Measurements from ENCODE around the gene DCBLD2.

DCBLD2 gene

DNA sequence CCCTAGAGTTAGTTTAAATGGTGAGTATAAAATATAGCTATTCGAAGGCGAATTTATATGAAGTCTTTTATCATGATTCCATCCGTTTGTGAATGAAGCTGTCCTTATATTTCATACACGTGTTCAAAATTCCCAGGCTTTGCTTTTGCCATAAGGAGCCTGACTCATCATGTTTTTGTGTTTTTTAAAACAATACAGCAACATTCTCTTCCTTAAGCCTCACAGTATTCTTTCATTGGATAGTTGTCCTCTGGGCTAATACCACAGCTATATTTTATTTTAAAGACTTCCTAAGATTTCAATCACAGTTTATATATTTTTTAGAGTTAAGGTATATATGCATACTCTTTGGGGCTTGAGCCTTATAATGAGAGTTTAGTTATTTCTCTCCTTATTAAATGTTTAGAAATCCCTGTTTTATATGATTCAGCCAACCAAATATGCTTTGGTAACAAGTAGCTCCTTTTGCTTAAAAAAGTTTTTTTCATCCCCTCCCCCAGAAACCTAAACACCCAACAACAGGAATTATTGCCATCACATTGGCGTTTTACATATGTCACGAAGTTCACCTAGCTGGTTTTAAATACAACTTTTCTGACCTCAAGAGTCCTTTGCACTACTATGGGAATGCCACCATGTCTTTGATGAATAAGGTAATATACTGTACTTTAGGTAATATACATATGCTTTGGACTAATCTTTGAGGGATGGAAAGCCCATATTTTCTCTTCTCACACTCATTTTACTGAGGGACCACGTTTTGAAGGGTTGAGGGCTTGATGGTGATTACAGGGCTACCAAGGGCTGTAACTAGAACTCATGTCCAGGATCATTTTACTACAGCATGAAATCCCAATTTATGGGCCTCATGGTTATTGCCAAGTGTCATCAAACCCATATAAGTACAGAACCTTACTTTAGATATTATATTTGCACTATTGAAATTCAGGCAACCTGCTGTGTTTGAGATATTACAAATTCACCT, 109.9 kb downstream of the DCBLD2 start:
- DNase-seq = no peak

DNA sequence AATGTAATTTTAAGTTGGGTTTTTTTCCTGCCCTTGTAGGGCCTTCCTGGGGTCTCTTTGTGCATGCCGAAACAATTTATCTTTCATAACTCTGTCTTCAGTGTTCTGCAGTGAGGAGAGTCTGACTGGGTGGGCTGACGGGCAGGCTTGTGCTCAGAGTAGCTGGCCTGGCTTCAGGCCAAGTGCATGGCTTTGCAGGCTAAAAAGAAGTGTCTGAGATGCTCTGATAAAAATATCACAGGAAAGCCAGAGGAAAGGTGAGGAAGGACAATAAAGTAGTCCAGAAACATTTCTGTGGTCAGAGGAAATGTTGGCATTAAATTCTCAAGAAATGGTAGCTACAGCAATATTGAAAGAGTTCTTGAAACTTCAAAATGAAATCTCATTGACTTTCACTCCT, 112.8 kb downstream of the DCBLD2 start:
- no peak for DNase-seq

DNA sequence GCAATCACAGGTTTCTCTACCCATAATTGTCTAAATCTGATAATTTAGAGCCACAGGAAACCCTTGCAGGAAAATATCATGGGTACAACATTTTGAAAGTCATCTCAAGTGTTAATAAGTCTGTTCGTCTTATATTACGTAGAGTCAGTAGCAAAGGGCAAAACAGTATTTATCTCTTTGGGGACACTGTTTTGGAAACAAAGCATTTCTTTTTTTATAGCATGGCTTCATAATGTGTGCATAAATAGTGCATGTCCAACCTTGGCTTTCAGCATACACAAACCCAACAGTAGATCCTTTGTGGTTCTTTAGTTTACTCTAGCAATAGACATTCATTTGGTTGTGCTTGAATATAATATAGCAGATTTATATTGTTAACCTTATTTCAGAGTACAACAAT, 114.3 kb downstream of the DCBLD2 start:
- DNase-seq = no peak

DNA sequence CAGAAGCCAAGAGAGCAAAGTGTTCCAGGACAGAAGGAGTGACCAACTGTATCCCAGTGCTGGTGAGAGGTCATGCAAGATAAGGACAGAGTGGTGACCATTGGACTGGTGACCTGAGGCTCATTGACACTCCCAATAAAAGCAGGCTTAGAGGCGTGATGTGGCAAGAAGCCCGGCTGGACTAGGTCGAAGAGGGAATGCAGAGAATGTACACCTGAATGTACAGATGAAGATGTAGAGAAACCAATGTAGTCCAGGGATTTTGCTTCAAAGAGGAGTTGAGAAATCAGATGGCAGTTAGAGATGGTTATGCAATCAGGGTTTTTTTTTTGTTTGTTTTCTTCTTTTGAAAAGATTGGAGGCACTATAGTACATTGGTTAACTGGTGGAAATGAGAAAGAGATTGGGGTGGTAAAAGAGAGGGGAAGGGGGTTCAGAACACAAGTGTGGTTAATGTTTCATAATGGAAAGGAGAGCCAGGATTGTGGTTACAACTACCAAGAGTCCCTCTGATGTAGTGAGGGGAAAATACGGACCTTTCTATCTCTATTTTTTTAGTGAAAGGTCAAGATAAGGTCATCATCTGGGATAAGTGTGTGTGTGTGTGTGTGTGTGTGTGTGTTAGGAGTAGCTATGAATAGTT, 115.0 kb downstream of the DCBLD2 start:
- no peak for DNase-seq

DNA sequence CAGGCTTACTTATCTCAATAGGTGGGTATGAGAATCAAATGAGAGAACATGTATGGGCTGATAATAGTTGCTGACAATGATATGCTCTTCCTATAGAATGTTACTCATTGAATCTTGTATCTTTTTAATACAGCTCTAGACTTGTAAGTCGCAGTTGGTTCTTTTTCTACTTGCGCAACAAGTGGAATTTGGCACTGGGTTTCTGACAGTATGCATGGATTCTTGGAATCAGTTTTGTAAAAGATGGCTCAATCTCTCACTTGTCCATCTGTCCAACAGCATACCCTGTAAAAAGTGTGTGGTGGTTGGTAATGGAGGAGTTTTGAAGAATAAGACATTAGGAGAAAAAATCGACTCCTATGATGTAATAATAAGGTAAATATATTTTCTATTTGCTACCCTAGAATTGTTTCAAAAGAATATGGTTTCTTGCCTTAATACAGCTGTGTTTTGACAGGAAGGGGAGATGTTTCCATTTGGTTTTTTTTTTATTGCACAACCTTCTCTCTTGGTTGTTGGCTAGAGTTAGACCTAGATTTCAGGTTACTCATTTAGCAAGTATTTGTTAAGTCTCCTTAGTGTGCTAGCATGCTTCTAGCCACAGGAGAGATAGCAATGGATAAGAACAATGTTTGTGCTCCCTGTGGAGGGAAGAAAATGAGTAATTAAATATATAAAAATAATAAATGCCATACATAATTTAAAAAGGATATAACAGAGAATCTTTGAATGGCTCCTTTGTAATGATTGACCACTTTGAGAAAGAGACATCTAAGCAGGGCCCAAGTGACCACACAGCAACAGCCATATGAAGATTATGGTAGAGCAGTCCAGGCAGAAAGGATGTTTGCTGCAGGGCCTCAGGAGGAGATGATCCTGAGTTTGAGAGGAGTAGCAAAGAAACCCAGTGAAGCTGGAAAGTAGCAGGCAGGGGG, 116.6 kb downstream of the DCBLD2 start:
- no peak for DNase-seq

DNA sequence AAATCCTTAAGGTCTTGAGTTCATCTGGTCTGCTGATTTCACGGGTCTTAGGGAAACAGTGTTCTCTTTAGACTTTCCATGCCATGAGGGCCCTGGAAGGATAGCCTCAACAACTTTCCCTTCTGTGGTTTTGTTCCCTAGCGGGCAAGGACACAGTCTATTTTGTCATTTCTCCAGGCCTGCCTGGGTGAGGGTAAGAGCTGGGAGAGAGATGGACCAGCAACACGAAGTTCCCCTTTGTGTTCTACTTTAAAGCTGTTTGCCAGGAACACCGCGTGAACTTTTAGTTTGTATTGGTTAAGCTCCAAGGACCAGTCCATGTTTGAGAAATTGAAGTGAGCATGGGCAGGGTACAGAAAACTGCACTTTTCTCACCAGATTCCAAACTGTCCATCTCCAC, 117.5 kb downstream of the DCBLD2 start:
- no peak for DNase-seq

DNA sequence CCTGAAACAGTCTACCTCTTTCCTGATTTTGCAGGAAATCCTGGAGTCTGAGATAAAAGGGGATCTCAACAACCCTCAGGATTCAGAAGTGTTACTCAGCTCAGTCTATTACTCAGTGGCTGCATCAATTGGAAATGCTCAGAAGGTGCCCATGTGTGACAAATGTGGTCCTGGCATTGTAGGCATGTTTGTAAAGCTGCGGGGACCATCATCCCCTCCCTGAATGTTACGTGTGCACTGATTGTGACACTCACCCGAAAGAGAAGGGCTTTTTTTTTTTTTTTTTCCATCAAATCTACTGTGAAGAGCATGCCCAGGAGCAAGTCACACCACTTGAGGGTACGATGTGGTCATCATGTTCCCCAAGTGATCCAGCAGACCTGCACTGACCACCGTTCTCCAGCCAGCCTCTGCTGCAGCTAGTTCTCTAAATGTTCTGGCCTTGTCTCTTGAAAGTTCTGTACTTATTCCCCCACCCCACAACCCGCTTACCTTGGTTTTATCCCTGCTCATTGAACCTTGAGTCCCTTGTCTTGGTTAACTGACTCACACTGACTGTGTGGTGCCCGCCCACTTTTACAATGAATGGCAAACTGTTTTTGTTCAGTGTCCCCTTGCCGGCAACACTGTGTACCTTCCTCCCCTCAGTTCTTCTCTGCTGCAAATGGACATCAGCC, 118.5 kb downstream of the DCBLD2 start:
- DNase-seq = no peak

DNA sequence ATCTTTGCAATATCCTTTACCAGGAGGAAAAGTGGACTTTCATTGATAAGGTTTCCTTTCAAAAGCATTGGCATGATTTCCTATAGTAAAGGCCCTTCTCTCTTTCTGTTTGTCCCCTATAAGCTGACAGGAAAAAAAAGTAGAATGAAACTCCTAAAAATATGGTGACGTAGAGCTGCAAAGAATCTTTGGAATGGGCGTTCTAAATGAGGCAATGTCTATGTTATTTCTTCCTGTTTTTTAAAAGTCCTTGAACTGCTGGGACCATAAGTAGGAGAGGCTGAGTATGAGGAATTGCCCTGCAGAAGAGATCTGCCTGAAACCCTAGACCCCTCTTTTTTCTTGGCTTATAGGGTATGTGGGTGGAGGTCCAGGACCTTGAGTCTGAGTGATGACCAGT, 121.2 kb downstream of the DCBLD2 start:
- no peak for DNase-seq

DNA sequence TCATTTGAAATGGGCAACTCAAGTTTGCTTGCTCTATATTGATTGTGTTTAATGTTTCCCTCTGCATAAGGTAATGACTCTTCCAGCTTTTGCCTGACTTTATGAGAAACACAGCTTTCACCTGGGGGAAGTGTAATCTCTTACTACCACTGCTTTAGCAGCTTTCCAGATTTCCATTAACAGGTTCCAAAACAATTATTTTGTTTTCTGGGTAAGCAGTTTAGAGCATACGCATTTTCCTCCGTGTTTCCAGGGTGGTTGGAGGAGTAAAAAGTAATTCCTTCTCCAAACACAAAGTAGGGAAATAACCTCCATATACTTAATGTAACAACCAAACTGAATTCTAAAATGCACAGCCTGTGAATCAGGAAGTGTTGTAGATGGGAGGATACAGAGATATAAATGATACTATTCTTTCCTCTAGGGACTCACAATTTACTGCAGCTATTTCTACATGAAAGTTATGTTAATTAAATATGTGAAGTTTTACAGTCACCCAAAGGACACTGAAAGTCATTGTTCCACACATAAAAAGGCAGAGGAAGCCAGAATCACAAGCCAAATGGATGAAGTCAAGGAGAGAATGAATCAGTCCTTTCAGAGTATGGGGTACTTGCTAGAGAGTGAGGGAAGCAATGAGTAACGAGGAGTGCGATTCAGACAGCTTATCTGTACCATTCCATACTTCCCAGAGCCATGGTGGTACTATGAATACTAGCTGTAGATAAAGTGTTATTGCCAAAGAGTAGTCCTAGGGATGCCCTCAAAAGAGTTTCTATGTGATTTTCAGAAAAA, 121.8 kb downstream of the DCBLD2 start:
- DNase-seq = no peak

DNA sequence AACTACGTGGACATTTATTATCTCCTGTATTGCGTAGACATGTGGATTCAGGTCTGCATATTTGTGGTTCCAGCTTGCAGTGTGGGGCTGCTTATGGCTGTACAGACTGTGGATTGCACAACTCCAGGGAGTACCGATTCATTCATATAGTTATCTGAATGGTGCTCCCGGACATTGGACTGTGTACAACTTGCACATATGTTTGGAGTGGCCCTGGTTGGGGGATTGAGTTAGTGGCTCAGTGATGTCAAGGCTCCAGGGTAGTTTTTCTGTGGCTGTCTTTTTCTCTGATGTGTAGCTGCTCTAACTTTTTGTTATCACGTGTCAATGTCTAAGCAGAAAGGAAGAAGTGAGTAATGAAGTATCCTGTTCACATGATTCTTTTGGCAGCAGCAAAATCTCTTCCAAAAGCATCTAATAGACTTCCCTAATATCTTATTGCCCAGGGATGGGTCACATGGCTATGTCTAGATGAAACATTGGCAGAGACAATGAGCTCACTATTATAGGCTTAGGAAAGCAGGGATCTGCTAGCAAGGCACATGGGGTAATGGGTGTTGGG, 122.6 kb downstream of the DCBLD2 start:
- no peak for DNase-seq

DNA sequence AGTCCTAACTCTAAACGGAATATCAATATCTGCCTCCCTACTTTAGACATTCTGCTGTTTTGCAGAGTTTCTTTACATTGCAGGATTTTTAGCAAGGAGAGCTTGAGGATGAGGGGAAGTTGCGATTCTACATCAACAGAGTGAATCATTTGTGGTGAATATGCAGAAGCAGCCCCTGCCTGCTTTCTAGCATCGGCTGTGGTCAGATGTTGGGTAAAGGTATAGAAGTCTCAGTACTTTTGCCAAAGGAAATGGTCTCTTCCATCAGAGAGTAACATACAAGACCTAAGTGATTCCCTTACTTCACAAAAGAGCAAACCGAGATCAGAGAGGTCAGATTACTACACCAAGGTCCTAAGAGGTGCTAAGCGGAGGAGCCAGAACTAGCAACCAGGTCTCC, 123.1 kb downstream of the DCBLD2 start:
- no peak for DNase-seq

DNA sequence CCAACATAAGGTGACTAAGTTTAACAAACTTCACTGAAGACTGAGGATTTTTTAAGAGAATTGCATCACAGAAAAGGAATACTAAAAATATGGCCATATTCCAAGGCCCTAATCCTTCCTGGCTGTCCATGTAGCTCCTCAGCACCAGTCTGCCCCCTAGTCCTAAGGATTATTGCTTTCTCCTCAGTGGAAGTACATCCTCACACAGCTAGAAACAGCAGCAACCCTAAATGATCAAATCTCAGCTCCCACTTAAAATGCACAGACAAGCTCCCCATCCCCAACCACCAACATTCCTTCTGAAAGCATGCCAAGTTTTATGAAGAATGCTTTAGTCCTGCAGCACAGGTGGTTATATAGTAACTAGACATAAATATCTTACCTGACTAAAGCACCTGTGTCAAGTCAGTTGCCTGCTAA, 123.7 kb downstream of the DCBLD2 start:
- DNase-seq = no peak

DNA sequence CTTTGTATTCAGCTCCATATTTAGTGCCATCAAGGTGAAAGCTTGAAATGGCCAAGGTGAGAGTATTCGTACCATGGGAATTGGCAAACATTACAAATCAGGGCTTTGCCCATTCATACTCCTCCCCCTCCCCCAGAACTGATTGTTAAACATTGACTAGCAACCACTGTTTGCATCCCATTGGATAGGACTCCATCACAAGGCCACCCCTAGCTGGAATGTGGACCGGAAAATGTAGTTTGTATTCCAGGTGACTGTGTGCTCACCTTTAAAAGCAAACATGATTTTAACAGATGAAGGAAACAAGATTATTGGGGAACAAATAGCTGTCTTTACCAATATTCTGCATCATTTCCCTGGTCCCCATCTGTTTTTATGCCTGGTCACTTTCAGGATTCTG, 124.2 kb downstream of the DCBLD2 start:
- no peak for DNase-seq

DNA sequence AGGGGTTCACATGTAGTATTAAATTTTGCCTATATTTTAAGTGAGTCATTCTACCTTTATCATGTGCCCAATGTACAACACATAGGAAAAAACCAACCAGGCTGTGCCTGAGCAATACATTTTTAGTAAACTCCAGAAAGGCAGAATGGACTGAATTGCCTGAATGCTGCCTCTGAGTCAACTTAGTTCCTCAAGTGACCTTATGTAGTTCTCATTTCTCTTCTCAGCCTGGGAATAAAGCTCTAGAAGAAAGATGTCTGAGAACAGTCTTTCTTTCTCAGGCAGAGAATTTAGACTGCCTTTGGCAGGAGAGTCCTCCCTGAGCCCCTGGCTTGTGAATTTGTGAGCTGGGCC, 125.4 kb downstream of the DCBLD2 start:
- no peak for DNase-seq

DNA sequence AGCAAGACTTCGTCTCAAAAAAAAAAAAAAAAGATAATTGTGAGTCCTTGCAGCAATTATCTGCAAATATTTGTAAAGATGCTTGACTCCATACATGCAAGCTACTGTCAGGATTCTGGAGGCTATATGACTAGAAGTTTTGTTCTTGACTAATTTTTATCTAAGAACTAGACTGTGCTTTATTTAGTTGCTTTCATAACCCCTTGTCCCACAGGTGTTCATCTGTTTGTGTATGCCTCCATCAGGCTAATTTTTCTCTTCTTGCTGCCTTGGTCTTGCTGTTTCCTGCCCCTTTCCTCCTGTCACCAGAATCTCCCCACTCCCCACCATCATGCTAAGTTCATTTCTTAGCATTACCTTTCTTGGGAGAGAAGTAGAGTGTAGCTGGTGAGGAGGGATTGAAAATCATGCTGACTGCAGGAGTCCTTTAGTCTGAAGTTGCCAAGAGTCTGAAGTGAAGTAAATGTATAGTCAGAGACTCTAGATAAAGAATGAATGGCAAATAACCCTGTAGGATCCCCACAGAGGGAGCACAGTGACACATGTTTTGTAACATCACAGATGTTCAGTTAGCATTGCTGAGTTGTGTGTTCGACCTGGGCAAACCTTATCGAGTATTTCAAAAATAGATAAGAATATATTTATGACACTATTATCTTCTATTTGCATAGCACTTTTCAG, 125.9 kb downstream of the DCBLD2 start:
- DNase-seq = no peak

DNA sequence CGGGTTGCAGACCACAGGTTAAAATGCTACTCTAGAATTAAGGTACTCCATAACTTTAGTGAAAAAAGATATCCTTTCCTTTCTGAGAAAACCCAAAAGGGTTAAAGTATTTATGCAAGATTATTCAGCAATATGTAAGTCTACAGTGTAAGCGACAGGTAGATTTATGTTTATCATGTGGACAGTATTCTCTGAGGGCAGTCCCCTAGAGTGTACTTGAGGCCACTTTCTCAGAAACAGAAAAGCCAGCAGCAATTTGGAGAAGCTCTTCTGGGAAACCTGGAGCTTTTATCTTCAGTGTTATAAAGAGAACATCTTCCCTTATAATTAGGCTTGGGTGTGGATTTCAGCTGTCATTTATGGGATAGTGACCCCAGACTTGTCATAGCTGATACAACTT, 129.5 kb downstream of the DCBLD2 start:
- no peak for DNase-seq

DNA sequence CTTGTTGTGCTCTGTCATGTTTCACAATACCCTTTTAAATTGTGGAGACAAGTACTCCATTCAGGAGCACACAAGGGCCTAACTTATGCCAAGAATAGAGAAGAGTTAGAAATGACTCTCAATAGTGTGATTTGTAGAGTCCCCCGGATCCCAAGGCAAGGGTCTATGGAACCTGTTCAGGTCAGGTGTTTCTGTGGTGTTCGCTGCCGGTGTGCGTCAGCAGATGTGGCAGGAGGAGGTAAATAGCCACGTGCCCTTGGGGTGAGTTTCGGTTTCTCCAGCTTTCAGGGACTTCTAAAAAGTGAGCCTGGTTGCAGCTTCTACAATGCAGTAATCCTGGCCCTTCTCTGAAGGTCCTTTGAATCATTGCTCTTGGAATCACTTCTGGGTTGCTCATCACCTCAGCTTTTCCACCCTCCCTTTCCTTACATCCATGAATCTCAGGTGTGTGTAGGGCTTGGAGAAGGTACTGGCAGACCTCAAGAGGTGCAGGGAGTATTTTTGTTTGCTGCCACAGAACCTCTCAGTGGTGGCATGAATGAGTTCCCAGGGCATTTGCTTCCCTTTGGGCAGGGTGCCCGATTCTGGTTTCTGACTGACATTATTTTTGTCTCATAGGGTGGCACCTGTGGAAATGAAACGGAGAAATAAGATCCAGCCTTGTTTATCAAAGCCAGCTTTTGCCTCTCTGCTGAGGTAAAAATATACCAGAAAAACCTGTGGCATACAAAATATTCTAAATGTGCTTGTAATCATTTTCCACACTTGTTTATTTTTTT, 131.0 kb downstream of the DCBLD2 start:
- DNase-seq = no peak

DNA sequence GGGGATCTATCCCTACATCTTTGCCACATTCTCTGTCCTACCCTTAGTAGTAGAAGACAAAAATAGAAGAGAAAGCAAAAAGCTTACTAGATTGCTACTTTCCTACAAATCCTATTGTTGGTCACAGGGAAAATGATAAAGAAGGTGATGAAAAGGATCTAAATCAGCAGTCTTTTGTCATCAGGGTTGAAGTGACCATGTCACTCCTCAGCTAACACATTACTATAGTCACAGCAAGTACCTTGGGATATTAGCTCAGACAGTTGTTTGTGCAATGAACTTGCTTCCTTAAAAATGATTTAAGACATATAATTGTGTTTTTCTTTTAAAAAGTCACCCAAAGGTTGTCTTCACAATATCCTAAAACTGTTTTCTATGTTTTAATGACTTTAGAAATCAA, 132.0 kb downstream of the DCBLD2 start:
- DNase-seq = no peak

DNA sequence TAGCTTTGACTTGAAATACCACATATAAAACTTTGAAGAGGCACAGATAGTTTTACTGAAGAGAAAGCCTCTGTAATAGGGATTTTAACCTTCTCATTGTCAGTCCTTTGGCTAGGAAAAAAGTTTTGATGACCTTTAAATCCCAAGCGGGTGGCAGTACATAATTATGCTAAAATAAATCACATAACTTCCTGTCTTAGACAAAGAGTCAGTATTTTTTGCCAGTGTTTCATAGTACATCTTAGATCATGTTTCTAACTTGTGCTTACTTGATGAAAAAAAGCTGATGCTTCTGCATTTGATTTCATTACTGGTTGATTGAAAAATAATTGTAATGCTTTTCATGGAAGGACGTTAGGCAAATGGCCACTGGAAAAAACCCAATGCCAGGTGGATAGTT, 132.5 kb downstream of the DCBLD2 start:
- DNase-seq = no peak

DNA sequence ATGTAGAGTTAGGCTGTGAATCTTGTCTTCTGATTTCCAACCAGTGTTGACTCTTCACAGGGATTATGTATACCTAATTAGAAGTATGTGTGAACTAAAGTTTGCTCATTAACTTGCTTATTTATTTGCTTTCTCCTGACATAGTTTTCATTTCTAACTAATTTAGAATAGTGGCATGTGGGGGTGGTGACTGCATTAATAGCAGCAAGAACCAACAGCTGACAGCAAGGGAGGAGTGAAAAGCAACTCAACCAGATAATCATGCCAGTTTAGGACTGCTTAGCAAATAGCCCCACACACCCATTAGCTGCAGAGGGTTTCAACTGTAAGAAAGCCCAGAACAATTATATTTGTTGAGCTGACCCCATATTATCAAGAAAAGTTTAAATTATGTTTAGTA, 134.6 kb downstream of the DCBLD2 start:
- no peak for DNase-seq

All from activated CD4-positive, alpha-beta T cell treated with anti-CD3 and anti-CD28 coated beads, Interleukin-2, amount 50 U/mL, for 1 hour (primary cell).